ENCODE results near the gene APOBR. TPM values are rescaled to one million over a fixed set of nuclear protein-coding genes. Genes with fewer than 3 reads are reported as not detected.

Gene APOBR
- total and polyA plus RNA-seq, 2 of the 13 experiments (the other 11 are each of a cell fraction or from before 2014, with no cell fraction given): 0.03 TPM; not detected in 1

DNA sequence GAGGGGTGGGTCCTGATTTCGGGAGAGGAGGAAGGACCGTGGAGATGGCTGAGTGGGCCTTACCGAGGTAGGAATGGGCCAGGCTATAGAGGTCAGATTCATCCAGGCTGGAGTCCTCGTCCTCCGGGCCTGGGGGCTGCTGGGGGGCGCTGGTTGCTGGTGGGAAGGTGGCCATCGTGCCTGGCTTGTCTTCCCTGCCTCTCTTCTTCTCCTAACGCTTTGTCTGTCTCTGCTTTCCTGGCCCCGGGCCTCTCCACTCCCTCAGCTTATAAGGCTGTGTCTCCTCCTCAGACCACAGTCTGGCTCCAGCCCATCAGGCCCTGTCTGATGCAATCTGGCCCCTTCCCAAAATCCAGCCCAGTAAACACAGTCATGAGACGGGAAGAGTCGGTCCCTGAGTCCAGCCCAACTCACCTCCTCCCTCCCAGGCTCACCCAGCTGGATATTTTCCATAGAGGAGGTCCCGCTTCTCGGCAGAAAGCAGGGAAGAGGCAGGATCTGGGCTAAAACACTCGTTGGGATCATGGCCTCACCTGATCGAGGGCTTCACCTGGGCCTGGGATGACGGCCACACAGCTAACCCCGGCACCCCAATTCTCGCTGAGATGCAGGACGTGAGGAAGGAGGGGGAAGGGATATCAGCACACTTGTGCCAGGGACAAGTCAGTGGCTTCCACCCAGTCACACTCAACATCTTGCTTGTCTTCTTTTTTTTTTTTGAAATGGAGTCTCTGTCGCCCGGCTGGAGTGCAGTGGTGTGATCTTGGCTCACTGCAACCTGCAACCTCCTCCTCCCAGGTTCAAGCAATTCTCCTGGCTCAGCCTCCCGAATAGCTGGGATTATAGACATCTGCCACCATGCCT is 44.5 kb downstream of the APOBR start, which contains the start of gene NUPR1 (continued):
- TF ChIP-seq, protein P1, sequence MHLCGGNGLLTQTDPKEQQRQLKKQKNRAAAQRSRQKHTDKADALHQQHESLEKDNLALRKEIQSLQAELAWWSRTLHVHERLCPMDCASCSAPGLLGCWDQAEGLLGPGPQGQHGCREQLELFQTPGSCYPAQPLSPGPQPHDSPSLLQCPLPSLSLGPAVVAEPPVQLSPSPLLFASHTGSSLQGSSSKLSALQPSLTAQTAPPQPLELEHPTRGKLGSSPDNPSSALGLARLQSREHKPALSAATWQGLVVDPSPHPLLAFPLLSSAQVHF (CRISPR knock-in tag; IDR thresholded peaks at IDR 0.05): no peak
- no peak for TF ChIP-seq SUZ12 (IDR thresholded peaks at IDR 0.05; ENCODE audit: low read depth, low read length)
- no peak for TF ChIP-seq NONO (IDR thresholded peaks at IDR 0.05)
- TF ChIP-seq NONO (CRISPR knock-in tag; conservative IDR thresholded peaks at IDR 0.05): peak; percentile 86
- peak; percentile 83 for TF ChIP-seq ZNF556 (CRISPR knock-in tag; IDR thresholded peaks at IDR 0.05; ENCODE audit: borderline replicate concordance)
- TF ChIP-seq RARG (CRISPR knock-in tag; IDR thresholded peaks at IDR 0.05; ENCODE audit: low read depth): no peak
- TF ChIP-seq ZNF674 (CRISPR knock-in tag; IDR thresholded peaks at IDR 0.05; ENCODE audit: low read depth): 0 out of 2 replicates have a peak, but pooled peaks have one; percentile 59
- TF ChIP-seq SRSF4 (IDR thresholded peaks at IDR 0.05; ENCODE audit: low read depth, low read length, poor library complexity, severe bottlenecking): no peak
- TF ChIP-seq ZNF619 (CRISPR knock-in tag; IDR thresholded peaks at IDR 0.05): peak; percentile 35; the same call in 1 of the 2 replicates
- no peak for TF ChIP-seq ZNF296 (CRISPR knock-in tag; conservative IDR thresholded peaks at IDR 0.05)
- peak; percentile 66; the same call in 1 of the 2 replicates for TF ChIP-seq ZNF263 (CRISPR knock-in tag; IDR thresholded peaks at IDR 0.05)
- TF ChIP-seq SKI (IDR thresholded peaks at IDR 0.05; ENCODE audit: partially characterized antibody): peak; percentile 69
- TF ChIP-seq HOXA3 (CRISPR knock-in tag; IDR thresholded peaks at IDR 0.05): peak; percentile 71
- no peak; the same call in none of the 2 replicates for TF ChIP-seq BRD4 (CRISPR knock-in tag; IDR thresholded peaks at IDR 0.05)
- TF ChIP-seq, protein P2, sequence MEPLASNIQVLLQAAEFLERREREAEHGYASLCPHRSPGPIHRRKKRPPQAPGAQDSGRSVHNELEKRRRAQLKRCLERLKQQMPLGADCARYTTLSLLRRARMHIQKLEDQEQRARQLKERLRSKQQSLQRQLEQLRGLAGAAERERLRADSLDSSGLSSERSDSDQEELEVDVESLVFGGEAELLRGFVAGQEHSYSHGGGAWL (CRISPR knock-in tag; IDR thresholded peaks at IDR 0.05): 0 out of 2 replicates have a peak, but pooled peaks have one; percentile 44
- TF ChIP-seq SRSF1 (optimal IDR thresholded peaks at IDR 0.05; ENCODE audit: low read depth, low read length): no peak
- peak; percentile 41; the same call in 1 of the 2 replicates for TF ChIP-seq KAT7 (CRISPR knock-in tag; IDR thresholded peaks at IDR 0.05; ENCODE audit: borderline replicate concordance)
- TF ChIP-seq, protein P3, sequence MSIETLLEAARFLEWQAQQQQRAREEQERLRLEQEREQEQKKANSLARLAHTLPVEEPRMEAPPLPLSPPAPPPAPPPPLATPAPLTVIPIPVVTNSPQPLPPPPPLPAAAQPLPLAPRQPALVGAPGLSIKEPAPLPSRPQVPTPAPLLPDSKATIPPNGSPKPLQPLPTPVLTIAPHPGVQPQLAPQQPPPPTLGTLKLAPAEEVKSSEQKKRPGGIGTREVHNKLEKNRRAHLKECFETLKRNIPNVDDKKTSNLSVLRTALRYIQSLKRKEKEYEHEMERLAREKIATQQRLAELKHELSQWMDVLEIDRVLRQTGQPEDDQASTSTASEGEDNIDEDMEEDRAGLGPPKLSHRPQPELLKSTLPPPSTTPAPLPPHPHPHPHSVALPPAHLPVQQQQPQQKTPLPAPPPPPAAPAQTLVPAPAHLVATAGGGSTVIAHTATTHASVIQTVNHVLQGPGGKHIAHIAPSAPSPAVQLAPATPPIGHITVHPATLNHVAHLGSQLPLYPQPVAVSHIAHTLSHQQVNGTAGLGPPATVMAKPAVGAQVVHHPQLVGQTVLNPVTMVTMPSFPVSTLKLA (IDR thresholded peaks at IDR 0.05): no peak
- TF ChIP-seq ZMYM3 (CRISPR knock-in tag; IDR thresholded peaks at IDR 0.05): 0 out of 2 replicates have a peak, but pooled peaks have one; percentile 21
- no peak for TF ChIP-seq RAD51 (IDR thresholded peaks at IDR 0.05; ENCODE audit: borderline replicate concordance)
- peak; percentile 37; the same call in 1 of the 2 replicates for TF ChIP-seq NCOA5 (CRISPR knock-in tag; IDR thresholded peaks at IDR 0.05)
- 0 out of 2 replicates have a peak, but pooled peaks have one; percentile 15 for TF ChIP-seq ZNF839 (CRISPR knock-in tag; IDR thresholded peaks at IDR 0.05; ENCODE audit: borderline replicate concordance)
- no peak for TF ChIP-seq SIX1 (CRISPR knock-in tag; IDR thresholded peaks at IDR 0.05; ENCODE audit: borderline replicate concordance)
- TF ChIP-seq BCL6 (CRISPR knock-in tag; IDR thresholded peaks at IDR 0.05): peak; percentile 82
- TF ChIP-seq BORCS8-MEF2B (CRISPR knock-in tag; IDR thresholded peaks at IDR 0.05): peak; percentile 82
- TF ChIP-seq SMAD9 (CRISPR knock-in tag; IDR thresholded peaks at IDR 0.05): no peak
- TF ChIP-seq ZNF615 (CRISPR knock-in tag; IDR thresholded peaks at IDR 0.05; ENCODE audit: borderline replicate concordance): no peak
- no peak for TF ChIP-seq RBM22 (optimal IDR thresholded peaks at IDR 0.05; ENCODE audit: low read length)
- no peak for TF ChIP-seq HDAC6 (IDR thresholded peaks at IDR 0.05; ENCODE audit: low read depth, low read length)
- peak; percentile 91 for TF ChIP-seq KDM5B (CRISPR knock-in tag; IDR thresholded peaks at IDR 0.05; ENCODE audit: borderline replicate concordance)

Data from HepG2 (cell line).